ENCODE measurements around the gene KLK1.

DNA sequence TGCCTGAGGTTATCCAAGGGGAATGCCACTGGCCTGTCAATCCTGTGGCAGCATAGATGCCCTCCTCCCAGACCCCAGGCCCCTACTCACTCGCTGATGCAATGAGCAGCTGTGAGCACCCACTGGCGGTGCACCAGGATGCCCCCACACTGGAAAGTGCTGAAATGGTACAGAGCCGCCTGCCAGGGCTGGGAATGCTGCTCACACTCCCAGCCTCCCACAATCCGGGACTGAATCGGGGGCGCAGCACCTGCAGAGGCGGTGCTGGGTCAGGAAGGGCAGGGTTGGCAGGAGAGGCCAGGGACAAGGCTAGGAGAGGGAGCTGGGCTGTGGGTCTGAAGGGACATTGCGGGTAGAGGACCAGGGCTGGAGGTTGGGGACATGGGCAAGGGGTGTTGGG, 2.0 kb downstream of the KLK1 start:
- TF ChIP-seq, protein P1, sequence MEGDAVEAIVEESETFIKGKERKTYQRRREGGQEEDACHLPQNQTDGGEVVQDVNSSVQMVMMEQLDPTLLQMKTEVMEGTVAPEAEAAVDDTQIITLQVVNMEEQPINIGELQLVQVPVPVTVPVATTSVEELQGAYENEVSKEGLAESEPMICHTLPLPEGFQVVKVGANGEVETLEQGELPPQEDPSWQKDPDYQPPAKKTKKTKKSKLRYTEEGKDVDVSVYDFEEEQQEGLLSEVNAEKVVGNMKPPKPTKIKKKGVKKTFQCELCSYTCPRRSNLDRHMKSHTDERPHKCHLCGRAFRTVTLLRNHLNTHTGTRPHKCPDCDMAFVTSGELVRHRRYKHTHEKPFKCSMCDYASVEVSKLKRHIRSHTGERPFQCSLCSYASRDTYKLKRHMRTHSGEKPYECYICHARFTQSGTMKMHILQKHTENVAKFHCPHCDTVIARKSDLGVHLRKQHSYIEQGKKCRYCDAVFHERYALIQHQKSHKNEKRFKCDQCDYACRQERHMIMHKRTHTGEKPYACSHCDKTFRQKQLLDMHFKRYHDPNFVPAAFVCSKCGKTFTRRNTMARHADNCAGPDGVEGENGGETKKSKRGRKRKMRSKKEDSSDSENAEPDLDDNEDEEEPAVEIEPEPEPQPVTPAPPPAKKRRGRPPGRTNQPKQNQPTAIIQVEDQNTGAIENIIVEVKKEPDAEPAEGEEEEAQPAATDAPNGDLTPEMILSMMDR (IDR thresholded peaks at IDR 0.05 in 8 of 11, conservative IDR thresholded peaks at IDR 0.05 in 3 of 11): no peak
- TF ChIP-seq POLR2A (IDR thresholded peaks at IDR 0.05): no peak
